Gastroesophageal sphincter (tissue), 3 donors: Measurements from ENCODE around the gene RBM38.

Source experiments
- POLR2A ChIP-seq, 2 donors: fragments of 450-650 bp; IDR thresholded peaks; one replicate each; pipeline ENCODE4 v1.6.1; 2017; ENCODE audit warnings: antibody characterized with exemption in 2 of 2, mild to moderate bottlenecking in 2 of 2, moderate library complexity in 1 of 2
- POLR2AphosphoS5 ChIP-seq: sonication (generic); formaldehyde crosslinking; IDR thresholded peaks from one replicate; pipeline ENCODE4 v1.6.1; 2017; ENCODE audit warnings: antibody characterized with exemption
- TF ChIP-seq, protein P1 (sequence below), 4 experiments: fragments of 200-600 bp in 2 of 4; fragments of 450-650 bp in 2 of 4; sonication (generic) in 1 of 4; IDR thresholded peaks; one replicate each; pipeline ENCODE4 v1.5.1; 2017 to 2019; ENCODE audit warnings: antibody characterized with exemption in 4 of 4, mild to moderate bottlenecking in 2 of 4, moderate library complexity in 2 of 4

DNA sequence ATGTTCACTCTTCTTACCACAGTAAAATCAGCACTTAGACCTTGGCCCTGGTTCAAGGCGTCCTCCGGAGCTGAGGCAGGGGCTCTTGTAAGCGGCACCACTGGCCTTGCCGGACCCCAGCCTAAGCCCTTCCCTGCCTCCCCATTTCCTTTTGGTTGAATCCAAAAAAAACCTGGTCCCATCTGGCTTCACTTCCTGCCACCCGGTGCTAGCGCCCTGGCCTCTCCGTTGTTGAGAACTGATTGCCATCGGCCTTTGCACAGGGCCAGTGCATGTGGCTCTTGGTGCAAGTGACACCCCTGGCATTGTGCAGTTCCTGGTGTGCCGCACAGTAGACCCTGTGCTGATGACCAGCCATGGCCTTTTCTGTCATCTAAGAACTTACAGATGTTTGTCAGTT, 19.0 kb upstream of the RBM38 start:
- TF ChIP-seq, protein P1, sequence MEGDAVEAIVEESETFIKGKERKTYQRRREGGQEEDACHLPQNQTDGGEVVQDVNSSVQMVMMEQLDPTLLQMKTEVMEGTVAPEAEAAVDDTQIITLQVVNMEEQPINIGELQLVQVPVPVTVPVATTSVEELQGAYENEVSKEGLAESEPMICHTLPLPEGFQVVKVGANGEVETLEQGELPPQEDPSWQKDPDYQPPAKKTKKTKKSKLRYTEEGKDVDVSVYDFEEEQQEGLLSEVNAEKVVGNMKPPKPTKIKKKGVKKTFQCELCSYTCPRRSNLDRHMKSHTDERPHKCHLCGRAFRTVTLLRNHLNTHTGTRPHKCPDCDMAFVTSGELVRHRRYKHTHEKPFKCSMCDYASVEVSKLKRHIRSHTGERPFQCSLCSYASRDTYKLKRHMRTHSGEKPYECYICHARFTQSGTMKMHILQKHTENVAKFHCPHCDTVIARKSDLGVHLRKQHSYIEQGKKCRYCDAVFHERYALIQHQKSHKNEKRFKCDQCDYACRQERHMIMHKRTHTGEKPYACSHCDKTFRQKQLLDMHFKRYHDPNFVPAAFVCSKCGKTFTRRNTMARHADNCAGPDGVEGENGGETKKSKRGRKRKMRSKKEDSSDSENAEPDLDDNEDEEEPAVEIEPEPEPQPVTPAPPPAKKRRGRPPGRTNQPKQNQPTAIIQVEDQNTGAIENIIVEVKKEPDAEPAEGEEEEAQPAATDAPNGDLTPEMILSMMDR (IDR thresholded peaks at IDR 0.05) = no peak
- TF ChIP-seq POLR2AphosphoS5 (no peak), POLR2A (IDR thresholded peaks at IDR 0.05) (no peak)
